Measurements from ENCODE around the gene HFE.

DNA sequence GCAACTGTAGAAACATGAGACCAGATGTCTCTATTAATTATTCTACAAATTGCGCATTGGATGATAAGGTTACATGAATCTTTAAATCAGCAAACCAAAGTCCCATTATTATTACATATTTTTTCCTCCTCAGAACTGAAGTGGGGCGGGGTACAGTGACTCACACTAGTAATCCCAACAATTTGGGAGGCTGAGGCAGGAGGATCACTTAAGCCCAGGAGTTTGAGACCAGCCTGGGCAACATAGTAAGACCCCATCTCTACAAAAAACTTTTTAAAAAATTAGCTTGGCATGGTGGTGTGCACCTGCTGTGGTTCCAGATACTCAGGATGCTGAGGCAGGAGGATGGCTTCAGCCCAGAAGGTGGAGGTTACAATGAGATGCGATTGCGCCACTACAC is 29.0 kb downstream of the HFE start:
- TF ChIP-seq, protein P1, sequence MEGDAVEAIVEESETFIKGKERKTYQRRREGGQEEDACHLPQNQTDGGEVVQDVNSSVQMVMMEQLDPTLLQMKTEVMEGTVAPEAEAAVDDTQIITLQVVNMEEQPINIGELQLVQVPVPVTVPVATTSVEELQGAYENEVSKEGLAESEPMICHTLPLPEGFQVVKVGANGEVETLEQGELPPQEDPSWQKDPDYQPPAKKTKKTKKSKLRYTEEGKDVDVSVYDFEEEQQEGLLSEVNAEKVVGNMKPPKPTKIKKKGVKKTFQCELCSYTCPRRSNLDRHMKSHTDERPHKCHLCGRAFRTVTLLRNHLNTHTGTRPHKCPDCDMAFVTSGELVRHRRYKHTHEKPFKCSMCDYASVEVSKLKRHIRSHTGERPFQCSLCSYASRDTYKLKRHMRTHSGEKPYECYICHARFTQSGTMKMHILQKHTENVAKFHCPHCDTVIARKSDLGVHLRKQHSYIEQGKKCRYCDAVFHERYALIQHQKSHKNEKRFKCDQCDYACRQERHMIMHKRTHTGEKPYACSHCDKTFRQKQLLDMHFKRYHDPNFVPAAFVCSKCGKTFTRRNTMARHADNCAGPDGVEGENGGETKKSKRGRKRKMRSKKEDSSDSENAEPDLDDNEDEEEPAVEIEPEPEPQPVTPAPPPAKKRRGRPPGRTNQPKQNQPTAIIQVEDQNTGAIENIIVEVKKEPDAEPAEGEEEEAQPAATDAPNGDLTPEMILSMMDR (IDR thresholded peaks at IDR 0.05): no peak
- TF ChIP-seq POLR2A (IDR thresholded peaks at IDR 0.05): no peak

Measured in heart left ventricle (tissue), 13 donors.